ENCODE measurements around the gene TMEM266. TPM values are rescaled to one million over a fixed set of nuclear protein-coding genes. Genes with fewer than 3 reads are reported as not detected.

Gene TMEM266
- total RNA-seq, 1 donor from 2014 or later = 0.16 TPM

- intact Hi-C loops (cut with micrococcal nuclease) = no loop called here
- Mint-ChIP-seq H3K4me3 (no peak overlapping the region), H3K4me1 (no peaks in the 10 kb centered on the region), H3K27ac (no peak overlapping the region), H3K9me3 (no peaks in the 10 kb centered on the region), H3K27me3 (peaks cover 7% of the 10 kb centered on the region), H3K36me3 (ENCODE audit: low read depth) (no peaks in the 10 kb centered on the region)
- CTCF ChIA-PET = no interaction called here
- DNase-seq (no peak), ATAC-seq (ENCODE audit: low read depth) (no peak)
- POLR2A ChIA-PET = no interaction called here
- TF ChIP-seq, protein P1, sequence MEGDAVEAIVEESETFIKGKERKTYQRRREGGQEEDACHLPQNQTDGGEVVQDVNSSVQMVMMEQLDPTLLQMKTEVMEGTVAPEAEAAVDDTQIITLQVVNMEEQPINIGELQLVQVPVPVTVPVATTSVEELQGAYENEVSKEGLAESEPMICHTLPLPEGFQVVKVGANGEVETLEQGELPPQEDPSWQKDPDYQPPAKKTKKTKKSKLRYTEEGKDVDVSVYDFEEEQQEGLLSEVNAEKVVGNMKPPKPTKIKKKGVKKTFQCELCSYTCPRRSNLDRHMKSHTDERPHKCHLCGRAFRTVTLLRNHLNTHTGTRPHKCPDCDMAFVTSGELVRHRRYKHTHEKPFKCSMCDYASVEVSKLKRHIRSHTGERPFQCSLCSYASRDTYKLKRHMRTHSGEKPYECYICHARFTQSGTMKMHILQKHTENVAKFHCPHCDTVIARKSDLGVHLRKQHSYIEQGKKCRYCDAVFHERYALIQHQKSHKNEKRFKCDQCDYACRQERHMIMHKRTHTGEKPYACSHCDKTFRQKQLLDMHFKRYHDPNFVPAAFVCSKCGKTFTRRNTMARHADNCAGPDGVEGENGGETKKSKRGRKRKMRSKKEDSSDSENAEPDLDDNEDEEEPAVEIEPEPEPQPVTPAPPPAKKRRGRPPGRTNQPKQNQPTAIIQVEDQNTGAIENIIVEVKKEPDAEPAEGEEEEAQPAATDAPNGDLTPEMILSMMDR (IDR thresholded peaks at IDR 0.05) = no peak
Measured at GRCh38 chr15:76163457-76164295, 103.9 kb downstream of the TMEM266 start.

GRCh38 chr15:76164602-76165001 is 104.8 kb downstream of the TMEM266 start:
- ATAC-seq (ENCODE audit: low read depth) = no peak
- Mint-ChIP-seq H3K36me3 (ENCODE audit: low read depth) (no peaks in the 10 kb centered on the region), H3K4me1 (no peaks in the 10 kb centered on the region), H3K4me3 (no peak overlapping the region), H3K27ac (no peak overlapping the region), H3K9me3 (no peaks in the 10 kb centered on the region), H3K27me3 (peaks cover 6% of the 10 kb centered on the region)
- intact Hi-C loops (cut with micrococcal nuclease) = no loop called here
- ChIA-PET POLR2A (no interaction called here), CTCF (no interaction called here)
- TF ChIP-seq, protein P1 (IDR thresholded peaks at IDR 0.05) = no peak
- DNase-seq = no peak

GRCh38 chr15:76165951-76166350 is 106.2 kb downstream of the TMEM266 start:
- peaks cover 2% of the 10 kb centered on the region for H3K27me3 Mint-ChIP-seq
- H3K36me3 Mint-ChIP-seq (ENCODE audit: low read depth) = no peaks in the 10 kb centered on the region
- CTCF ChIA-PET = no interaction called here
- DNase-seq = no peak
- POLR2A ChIA-PET = no interaction called here
- no peaks in the 10 kb centered on the region for H3K9me3 Mint-ChIP-seq
- intact Hi-C loops (cut with micrococcal nuclease) = no loop called here
- no peak for ATAC-seq (ENCODE audit: low read depth)
- H3K27ac Mint-ChIP-seq = no peak overlapping the region
- no peaks in the 10 kb centered on the region for H3K4me1 Mint-ChIP-seq
- TF ChIP-seq, protein P1 (IDR thresholded peaks at IDR 0.05) = no peak
- no peak overlapping the region for H3K4me3 Mint-ChIP-seq

GRCh38 chr15:76168237-76168984 is 108.6 kb downstream of the TMEM266 start:
- H3K27ac Mint-ChIP-seq = no peak overlapping the region
- TF ChIP-seq, protein P1 (IDR thresholded peaks at IDR 0.05) = no peak
- ChIA-PET CTCF (no interaction called here), POLR2A (no interaction called here)
- H3K4me1 Mint-ChIP-seq = no peaks in the 10 kb centered on the region
- no peaks in the 10 kb centered on the region for H3K9me3 Mint-ChIP-seq
- peaks cover 6% of the 10 kb centered on the region for H3K27me3 Mint-ChIP-seq
- intact Hi-C loops (cut with micrococcal nuclease) = no loop called here
- H3K4me3 Mint-ChIP-seq = no peak overlapping the region
- ATAC-seq (ENCODE audit: low read depth) (no peak), DNase-seq (no peak)
- H3K36me3 Mint-ChIP-seq (ENCODE audit: low read depth) = no peaks in the 10 kb centered on the region

GRCh38 chr15:76169018-76169417 is 109.2 kb downstream of the TMEM266 start:
- DNase-seq = no peak
- Mint-ChIP-seq H3K4me1 (no peaks in the 10 kb centered on the region), H3K27ac (no peak overlapping the region), H3K4me3 (no peak overlapping the region), H3K36me3 (ENCODE audit: low read depth) (no peaks in the 10 kb centered on the region), H3K27me3 (peaks cover 6% of the 10 kb centered on the region), H3K9me3 (peaks cover 2% of the 10 kb centered on the region)
- TF ChIP-seq, protein P1 (IDR thresholded peaks at IDR 0.05) = no peak
- intact Hi-C loops (cut with micrococcal nuclease) = no loop called here
- ChIA-PET CTCF (no interaction called here), POLR2A (no interaction called here)
- no peak for ATAC-seq (ENCODE audit: low read depth)

Data from activated B cell treated with CpG ODN at 0.5 μM for 24 hours (primary cell).